Stomach (tissue), 9 donors: ENCODE results near the gene WFIKKN1. TPM values are rescaled to one million over a fixed set of nuclear protein-coding genes. Genes with fewer than 3 reads are reported as not detected.
A peak's percentile ranks its signal among the peaks of the same experiment; 100 is the strongest.

ENCODE experiments used
- DNase-seq, 2 donors: peaks; one replicate each; pipeline versions ENCODE4 v3.0.0 to v3.0.0-alpha.2; 2013 to 2019
- H3K27ac ChIP-seq, 5 donors: fragments of 200-600 bp in 4 of 5; sonication (generic) in 4 of 5; one replicate each; pipeline ENCODE4 v1.5.1; 2013 to 2019; ENCODE audit warnings: mild to moderate bottlenecking in 1 of 5, moderate library complexity in 1 of 5
- H3K27me3 ChIP-seq, 3 donors: fragments of 200-600 bp; sonication (generic); one replicate each; pipeline ENCODE4 v1.5.1; 2017 to 2019; ENCODE audit warnings: mixed run types in 1 of 3
- H3K36me3 ChIP-seq, 4 donors: fragments of 200-600 bp; sonication (generic); 1 replicate in 3 of 4; 2 replicates in 1 of 4; pipeline ENCODE4 v1.5.1; 2016 to 2019
- H3K4me1 ChIP-seq, 4 donors: fragments of 200-600 bp; sonication (generic); one replicate each; pipeline ENCODE4 v1.5.1; 2016 to 2019
- H3K4me3 ChIP-seq, 4 donors: fragments of 200-600 bp; sonication (generic) in 3 of 4; one replicate each; pipeline ENCODE4 v1.5.1; 2016 to 2019; ENCODE audit warnings: mild to moderate bottlenecking in 1 of 4
- H3K9me3 ChIP-seq, 4 donors: fragments of 200-600 bp; sonication (generic); one replicate each; pipeline ENCODE4 v1.5.1; 2016 to 2019
- EP300 ChIP-seq: sonication (generic); formaldehyde crosslinking; IDR thresholded peaks from one replicate; pipeline ENCODE4 v1.6.1; 2017; ENCODE audit warnings: antibody characterized with exemption
- POLR2A ChIP-seq, 4 donors: fragments of 450-650 bp; IDR thresholded peaks; one replicate each; pipeline ENCODE4 v1.6.1; 2016; ENCODE audit warnings: antibody characterized with exemption in 4 of 4, control low read depth in 2 of 4, mild to moderate bottlenecking in 1 of 4, moderate library complexity in 1 of 4
- POLR2AphosphoS5 ChIP-seq, 3 donors: sonication (generic); formaldehyde crosslinking; IDR thresholded peaks; one replicate each; pipeline ENCODE4 v1.6.1; 2016; ENCODE audit warnings: antibody characterized with exemption in 3 of 3
- WGBS, 5 donors: extraction: QIAGEN DNeasy Blood & Tissue Kit in 3 of 5; methylation state at CpG; one replicate each; pipeline versions ENCODE4 v1.1.5 to v1.1.7; 2013 to 2018; 5-methylcytosine and 5-hydroxymethylcytosine counted together
- intact Hi-C: fragments of 100-400 bp; cut with DNase I; formaldehyde crosslinking; loops from one replicate; pipeline ENCODE4 v1.15.1; 2023; ENCODE audit warnings: low total_unique reads
- polyA plus RNA-seq, 3 donors: library from polyadenylated mRNA; stranded (reverse); fragments of 200-250 nt; gene quantifications; one replicate each; pipeline ENCODE4 v1.2.3, GENCODE V29; 2013
- total RNA-seq, 5 donors: library from RNA; depleted of rRNA; stranded (reverse); fragments of >200 nt; gene quantifications; one replicate each; pipeline versions ENCODE4 v1.1.0 to v1.2.3, GENCODE V29; 2014 to 2016
- TF ChIP-seq, protein P1 (sequence below), 7 experiments: fragments of 450-650 bp in 4 of 7; fragments of 200-600 bp in 3 of 7; sonication (generic) in 3 of 7; IDR thresholded peaks; one replicate each; pipeline ENCODE4 v1.5.1; 2016 to 2019; ENCODE audit warnings: antibody characterized with exemption in 7 of 7, control low read depth in 2 of 7, mild to moderate bottlenecking in 1 of 7
- donor health status: healthy with polysubstance abuse.
- donor health status: Bipolar disorder and iron deficiency.
- donor health status: healthy.

WFIKKN1 gene
- total and polyA plus RNA-seq, 8 donors, result 0.14 to 25.8 (median 1.5) TPM; not detected in 1

DNA sequence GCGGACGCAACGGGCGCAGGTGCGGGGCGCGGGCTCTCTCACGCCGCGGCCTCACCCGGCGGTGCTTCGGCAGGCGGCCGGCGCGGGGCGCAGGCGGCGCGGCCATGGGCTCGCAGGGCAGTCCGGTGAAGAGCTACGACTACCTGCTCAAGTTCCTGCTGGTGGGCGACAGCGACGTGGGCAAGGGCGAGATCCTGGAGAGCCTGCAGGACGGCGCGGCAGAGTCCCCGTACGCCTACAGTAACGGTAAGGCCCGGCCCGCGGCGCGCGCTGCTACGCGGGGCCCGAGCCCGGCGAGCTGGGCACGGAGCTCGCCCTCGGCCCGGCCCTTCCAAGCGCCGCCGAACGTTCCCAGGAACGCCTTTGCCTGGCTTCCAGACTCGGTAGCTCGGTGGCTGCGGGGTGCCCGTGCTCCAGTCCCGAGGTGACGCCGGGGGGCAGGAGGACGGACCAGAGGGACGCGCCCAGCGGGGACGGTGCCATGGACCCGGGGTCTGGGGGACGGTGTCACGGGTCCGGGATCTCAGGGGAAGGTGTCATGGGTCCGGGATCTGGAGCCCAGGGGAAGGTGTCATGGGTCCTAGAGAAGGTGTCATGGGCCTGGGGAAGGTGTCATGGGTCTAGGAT is 40.5 kb upstream of the WFIKKN1 start:
- peak overlapping the region; percentile 76 to 89 (median 83) for H3K4me3 ChIP-seq
- H3K36me3 ChIP-seq, result peaks cover 0 to 6% (median 0%) of the 10 kb centered on the region in 4 donors
- WGBS, 5 donors, result 0 to 2% (median 1%) methylated on average over 10 to 71 of the region's 71 CpGs
- H3K27ac ChIP-seq, result peak overlapping the region; percentile 91 to 100 (median 95)
- intact Hi-C loops, result no loop called here
- H3K9me3 ChIP-seq, result no peaks in the 10 kb centered on the region
- peak in 1 of 2 donors; percentile 50 for DNase-seq
- H3K27me3 ChIP-seq, result peaks cover 0 to 9% (median 0%) of the 10 kb centered on the region in 3 donors
- peaks cover 56 to 82% (median 74%) of the 10 kb centered on the region in 4 donors for H3K4me1 ChIP-seq
- TF ChIP-seq, protein P1, sequence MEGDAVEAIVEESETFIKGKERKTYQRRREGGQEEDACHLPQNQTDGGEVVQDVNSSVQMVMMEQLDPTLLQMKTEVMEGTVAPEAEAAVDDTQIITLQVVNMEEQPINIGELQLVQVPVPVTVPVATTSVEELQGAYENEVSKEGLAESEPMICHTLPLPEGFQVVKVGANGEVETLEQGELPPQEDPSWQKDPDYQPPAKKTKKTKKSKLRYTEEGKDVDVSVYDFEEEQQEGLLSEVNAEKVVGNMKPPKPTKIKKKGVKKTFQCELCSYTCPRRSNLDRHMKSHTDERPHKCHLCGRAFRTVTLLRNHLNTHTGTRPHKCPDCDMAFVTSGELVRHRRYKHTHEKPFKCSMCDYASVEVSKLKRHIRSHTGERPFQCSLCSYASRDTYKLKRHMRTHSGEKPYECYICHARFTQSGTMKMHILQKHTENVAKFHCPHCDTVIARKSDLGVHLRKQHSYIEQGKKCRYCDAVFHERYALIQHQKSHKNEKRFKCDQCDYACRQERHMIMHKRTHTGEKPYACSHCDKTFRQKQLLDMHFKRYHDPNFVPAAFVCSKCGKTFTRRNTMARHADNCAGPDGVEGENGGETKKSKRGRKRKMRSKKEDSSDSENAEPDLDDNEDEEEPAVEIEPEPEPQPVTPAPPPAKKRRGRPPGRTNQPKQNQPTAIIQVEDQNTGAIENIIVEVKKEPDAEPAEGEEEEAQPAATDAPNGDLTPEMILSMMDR (IDR thresholded peaks at IDR 0.05), result no peak
- TF ChIP-seq POLR2AphosphoS5 (IDR thresholded peaks at IDR 0.05), result peak in 1 of 3 donors; percentile 10
- no peak for TF ChIP-seq EP300
- TF ChIP-seq POLR2A (IDR thresholded peaks at IDR 0.05), result no peak

DNA sequence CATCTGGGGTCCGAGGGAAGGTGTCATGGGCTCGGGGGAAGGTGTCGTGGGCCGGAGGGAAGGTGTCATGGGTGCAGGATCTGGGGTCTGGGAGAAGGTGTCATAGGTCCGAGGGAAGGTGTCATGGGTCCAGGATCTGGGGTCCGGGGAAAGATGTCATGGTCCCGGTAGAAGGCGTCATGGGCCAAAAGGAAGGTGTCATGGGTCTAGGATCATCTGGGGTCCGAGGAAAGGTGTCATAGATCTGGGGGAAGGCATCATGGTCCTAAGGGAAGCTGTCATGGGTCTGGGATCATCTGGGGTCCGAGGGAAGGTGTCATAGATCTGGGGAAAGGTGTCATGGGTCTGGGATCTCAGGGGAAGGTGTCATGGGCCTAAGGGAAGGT is 40.0 kb upstream of the WFIKKN1 start:
- Histone ChIP-seq H3K4me1 (peaks cover 51 to 82% (median 76%) of the 10 kb centered on the region in 4 donors), H3K9me3 (no peaks in the 10 kb centered on the region), H3K4me3 (peak overlapping the region; percentile 76 to 89 (median 83)), H3K27ac (peak overlapping the region; percentile 91 to 100 (median 95)), H3K36me3 (peaks cover 0 to 6% (median 0%) of the 10 kb centered on the region in 4 donors), H3K27me3 (peaks cover 0 to 4% (median 0%) of the 10 kb centered on the region in 3 donors)
- DNase-seq, result no peak
- 40 to 46% (median 44%) methylated on average over 10 of the region's 10 CpGs for WGBS, 5 donors
- no peak for TF ChIP-seq POLR2AphosphoS5 (IDR thresholded peaks at IDR 0.05)
- no peak for TF ChIP-seq EP300
- TF ChIP-seq POLR2A (IDR thresholded peaks at IDR 0.05), result no peak
- TF ChIP-seq, protein P1 (IDR thresholded peaks at IDR 0.05), result no peak
- intact Hi-C loops, result no loop called here

DNA sequence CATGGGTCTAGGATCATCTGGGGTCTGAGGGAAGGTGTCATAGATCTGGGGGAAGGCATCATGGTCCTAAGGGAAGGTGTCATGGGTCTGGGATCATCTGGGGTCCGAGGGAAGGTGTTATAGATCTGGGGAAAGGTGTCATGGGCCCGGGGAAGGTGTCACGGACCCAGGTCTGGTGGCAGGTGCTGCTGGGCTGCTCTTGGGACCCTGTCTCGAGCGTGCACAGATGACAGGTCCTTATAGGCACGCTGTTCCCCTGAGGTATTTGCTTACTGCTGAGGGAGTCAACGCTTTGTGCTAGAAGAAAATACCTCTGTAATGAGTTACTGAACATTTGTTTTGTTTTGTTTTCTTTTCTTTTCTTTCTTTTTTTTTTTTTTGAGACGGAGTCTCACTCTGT is 39.6 kb upstream of the WFIKKN1 start:
- 49 to 65% (median 55%) methylated on average over 7 to 8 of the region's 8 CpGs for WGBS, 5 donors
- intact Hi-C loops, result no loop called here
- H3K9me3 ChIP-seq, result no peaks in the 10 kb centered on the region
- no peaks in the 10 kb centered on the region for H3K27me3 ChIP-seq
- peak overlapping the region; percentile 91 to 100 (median 95) for H3K27ac ChIP-seq
- no peak for TF ChIP-seq EP300
- no peak for TF ChIP-seq POLR2A (IDR thresholded peaks at IDR 0.05)
- TF ChIP-seq, protein P1 (IDR thresholded peaks at IDR 0.05), result no peak
- TF ChIP-seq POLR2AphosphoS5 (IDR thresholded peaks at IDR 0.05), result no peak
- peaks cover 0 to 7% (median 2%) of the 10 kb centered on the region in 4 donors for H3K36me3 ChIP-seq
- peak overlapping the region; percentile 76 to 89 (median 83) for H3K4me3 ChIP-seq
- peaks cover 50 to 83% (median 78%) of the 10 kb centered on the region in 4 donors for H3K4me1 ChIP-seq
- DNase-seq, result peak in 1 of 2 donors; percentile 45

DNA sequence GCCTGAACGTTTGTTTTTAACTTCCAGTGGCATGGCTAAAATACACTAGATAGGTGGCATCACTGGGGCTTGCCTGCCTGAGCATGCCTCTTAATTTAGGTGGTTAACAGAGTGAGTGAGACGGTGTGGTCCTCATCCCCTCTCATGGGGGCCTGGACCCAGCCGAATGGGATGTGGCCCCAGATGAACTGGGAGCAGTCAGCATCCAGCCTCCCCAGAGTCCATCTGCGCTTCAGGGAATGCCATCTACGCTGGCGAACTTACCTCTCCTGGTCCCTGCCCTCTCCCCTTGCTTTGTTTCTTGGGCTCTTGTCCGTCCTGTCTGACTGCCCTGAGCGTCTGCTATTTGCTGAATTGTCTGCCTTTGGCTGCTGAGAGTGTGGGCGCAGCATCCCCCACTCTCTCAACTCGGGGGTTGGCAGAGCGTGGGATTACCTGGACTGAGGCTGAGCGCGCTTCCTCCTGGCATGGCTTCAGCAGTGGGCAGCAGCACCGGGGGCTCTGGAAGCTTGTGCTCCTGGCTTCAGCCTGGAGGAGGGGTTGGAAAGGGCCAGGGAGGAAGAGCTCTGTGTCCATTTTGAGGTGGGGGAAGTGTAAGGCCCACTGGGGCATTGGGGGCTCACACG is 38.8 kb upstream of the WFIKKN1 start:
- 64 to 75% (median 71%) methylated on average over 10 to 15 of the region's 15 CpGs for WGBS, 5 donors
- Histone ChIP-seq H3K4me1 (peaks cover 50 to 83% (median 79%) of the 10 kb centered on the region in 4 donors), H3K9me3 (no peaks in the 10 kb centered on the region), H3K27ac (peak overlapping the region; percentile 80 to 100 (median 94)), H3K27me3 (no peaks in the 10 kb centered on the region), H3K4me3 (peak overlapping the region in 1 of 4 donors; percentile 78), H3K36me3 (peaks cover 5 to 15% (median 9%) of the 10 kb centered on the region in 4 donors)
- DNase-seq, result peak in 1 of 2 donors; percentile 13
- intact Hi-C loops, result no loop called here
- TF ChIP-seq POLR2AphosphoS5 (IDR thresholded peaks at IDR 0.05), result no peak
- TF ChIP-seq, protein P1 (IDR thresholded peaks at IDR 0.05), result no peak
- TF ChIP-seq EP300, result no peak
- TF ChIP-seq POLR2A (IDR thresholded peaks at IDR 0.05), result no peak
